H1 (cell line): ENCODE measurements around the gene DCAF8. TPM values are rescaled to one million over a fixed set of nuclear protein-coding genes. Genes with fewer than 3 reads are reported as not detected.

Experiments
- CTCF ChIA-PET: fragments of 300-600 bp; sonication (Branson Sonifier 250); formaldehyde crosslinking; loops from one replicate; lab custom pipeline; 2021; ENCODE audit not compliant: partially characterized antibody; lab: Charles Lee
- POLR2A ChIA-PET: fragments of 300-600 bp; sonication (Branson Sonifier 250); formaldehyde crosslinking; loops from one replicate; lab custom pipeline; 2021; ENCODE audit warnings: inconsistent platforms; ENCODE audit not compliant: partially characterized antibody; lab: Charles Lee
- DNase-seq, 2 experiments: peaks; one replicate each; pipeline versions ENCODE4 v3.0.0 to v3.0.0-alpha.2; 2010 to 2022; ENCODE audit warnings: low spot score in 2 of 2, low read depth in 1 of 2, mixed read lengths in 1 of 2
- FAIRE-seq: peaks from 2 replicates; lab custom pipeline; 2011; peaks lifted over from hg19 to GRCh38; lab: Jason Lieb, UNC
- H2AFZ ChIP-seq: 2 replicates; pipeline ENCODE4 v1.8.1; 2012; ENCODE audit warnings: low read length, inconsistent platforms
- H2AK5ac ChIP-seq: 2 replicates; pipeline ENCODE4 v1.6.1; 2013; ENCODE audit warnings: low read depth, low read length
- H2BK120ac ChIP-seq: replicated peaks from 2 replicates; pipeline ENCODE3; 2013; ENCODE audit warnings: low read depth, low read length, inconsistent platforms
- H2BK12ac ChIP-seq: 2 replicates; pipeline ENCODE4 v1.6.1; 2013; ENCODE audit warnings: low read depth, low read length
- H2BK15ac ChIP-seq: 2 replicates; pipeline ENCODE4 v1.6.1; 2013; ENCODE audit warnings: low read length
- H2BK20ac ChIP-seq: 2 replicates; pipeline ENCODE4 v1.6.1; 2013; ENCODE audit warnings: low read length
- H2BK5ac ChIP-seq: 2 replicates; pipeline ENCODE4 v1.6.1; 2013; ENCODE audit warnings: low read depth, low read length
- H3K14ac ChIP-seq: 2 replicates; pipeline ENCODE4 v1.6.1; 2013; ENCODE audit warnings: inconsistent platforms; ENCODE audit not compliant: insufficient read length
- H3K18ac ChIP-seq: 2 replicates; pipeline ENCODE4 v1.6.1; 2013; ENCODE audit warnings: low read length; ENCODE audit errors: extremely low read depth
- H3K23ac ChIP-seq: 2 replicates; pipeline ENCODE4 v1.6.1; 2013; ENCODE audit warnings: inconsistent platforms; ENCODE audit not compliant: insufficient read length
- H3K23me2 ChIP-seq: 2 replicates; pipeline ENCODE4 v1.6.1; 2013; ENCODE audit warnings: low read depth, low read length
- H3K27ac ChIP-seq: 2 replicates; pipeline ENCODE4 v1.6.1; 2011; ENCODE audit warnings: low read depth, low read length, inconsistent platforms
- H3K27me3 ChIP-seq, 4 experiments: replicated peaks in 1 of 4; 1 replicate in 1 of 4; 2 replicates in 3 of 4; pipeline versions ENCODE4 v1.6.1 to v1.8.1; 2011 to 2013; ENCODE audit warnings: low read length in 3 of 4, mild to moderate bottlenecking in 3 of 4, inconsistent platforms in 2 of 4, mixed read lengths in 2 of 4, moderate library complexity in 1 of 4; ENCODE audit not compliant: control insufficient read depth in 3 of 4, insufficient read depth in 3 of 4; ENCODE audit errors: extremely low read depth in 1 of 4
- H3K36me3 ChIP-seq, 4 experiments: 2 replicates each; pipeline versions ENCODE4 v1.6.1 to v1.8.1; 2011 to 2013; ENCODE audit warnings: mild to moderate bottlenecking in 4 of 4, low read length in 3 of 4, moderate library complexity in 2 of 4, control low read depth in 1 of 4, inconsistent platforms in 1 of 4; ENCODE audit not compliant: insufficient read depth in 4 of 4, control insufficient read depth in 2 of 4
- H3K4ac ChIP-seq: replicated peaks from 2 replicates; pipeline ENCODE3; 2013; ENCODE audit warnings: low read length, low read depth, mixed read lengths, inconsistent platforms; ENCODE audit not compliant: insufficient read length
- H3K4me1 ChIP-seq, 4 experiments: replicated peaks in 1 of 4; 1 replicate in 1 of 4; 2 replicates in 3 of 4; pipeline versions ENCODE4 v1.6.1 to v1.8.1; 2011 to 2013; ENCODE audit warnings: low read length in 3 of 4, inconsistent platforms in 2 of 4, mixed read lengths in 1 of 4; ENCODE audit not compliant: insufficient read depth in 4 of 4, control insufficient read depth in 3 of 4
- H3K4me2 ChIP-seq, 2 experiments: 2 replicates each; pipeline versions ENCODE4 v1.6.1 to v1.8.1; 2011 to 2013; ENCODE audit warnings: low read depth in 2 of 2, low read length in 2 of 2, control low read depth in 1 of 2, inconsistent platforms in 1 of 2, mild to moderate bottlenecking in 1 of 2; ENCODE audit not compliant: insufficient read depth in 1 of 2
- H3K4me3 ChIP-seq, 4 experiments: fragments of 200-600, 300-600 bp in 1 of 4; sonication (generic), shearing (Covaris generic), sonication (Bioruptor Twin) in 1 of 4; 2 replicates each; pipeline versions ENCODE4 v1.5.1 to v1.8.1; 2011 to 2016; ENCODE audit warnings: low read length in 4 of 4, low read depth in 3 of 4, control low read depth in 2 of 4, inconsistent platforms in 2 of 4, mild to moderate bottlenecking in 2 of 4, mixed read lengths in 1 of 4, moderate library complexity in 1 of 4; ENCODE audit not compliant: insufficient read depth in 2 of 4; ENCODE audit errors: extremely low read depth in 1 of 4
- H3K56ac ChIP-seq: replicated peaks from 2 replicates; pipeline ENCODE3; 2013; ENCODE audit warnings: low read depth, mild to moderate bottlenecking, mixed read lengths, low read length, inconsistent platforms; ENCODE audit not compliant: insufficient read length
- H3K79me1 ChIP-seq: 2 replicates; pipeline ENCODE4 v1.6.1; 2013; ENCODE audit warnings: low read depth, low read length, control low read depth
- H3K79me2 ChIP-seq, 2 experiments: 2 replicates each; pipeline versions ENCODE4 v1.6.1 to v1.8.1; 2012 to 2013; ENCODE audit warnings: low read length in 2 of 2, mild to moderate bottlenecking in 2 of 2, inconsistent platforms in 1 of 2; ENCODE audit not compliant: insufficient read depth in 2 of 2, control insufficient read depth in 1 of 2
- H3K9ac ChIP-seq, 4 experiments: replicated peaks in 1 of 4; 1 replicate in 1 of 4; 2 replicates in 3 of 4; pipeline versions ENCODE4 v1.6.1 to v1.8.1; 2011 to 2013; ENCODE audit warnings: low read depth in 3 of 4, low read length in 3 of 4, control low read depth in 2 of 4, mild to moderate bottlenecking in 2 of 4, moderate library complexity in 2 of 4, inconsistent platforms in 1 of 4; ENCODE audit errors: extremely low read depth in 1 of 4
- H3K9me3 ChIP-seq, 2 experiments: 2 replicates each; pipeline versions ENCODE4 v1.6.1 to v1.8.1; 2012 to 2013; ENCODE audit warnings: mild to moderate bottlenecking in 2 of 2, moderate library complexity in 2 of 2, control low read depth in 1 of 2, inconsistent platforms in 1 of 2, low read depth in 1 of 2, low read length in 1 of 2, mixed read lengths in 1 of 2; ENCODE audit not compliant: insufficient read depth in 2 of 2
- H4K20me1 ChIP-seq, 2 experiments: replicated peaks in 1 of 2; 2 replicates each; pipeline versions ENCODE3 to v1.8.1; 2011 to 2013; ENCODE audit warnings: inconsistent platforms in 2 of 2, low read length in 2 of 2, mild to moderate bottlenecking in 1 of 2; ENCODE audit not compliant: insufficient read depth in 2 of 2, control insufficient read depth in 1 of 2
- H4K5ac ChIP-seq: 2 replicates; pipeline ENCODE4 v1.6.1; 2013; ENCODE audit warnings: low read length, low read depth, mixed read lengths, inconsistent platforms; ENCODE audit not compliant: insufficient read length
- H4K8ac ChIP-seq: 2 replicates; pipeline ENCODE4 v1.8.0; 2013; ENCODE audit warnings: mild to moderate bottlenecking, moderate library complexity, low read length, inconsistent platforms; ENCODE audit not compliant: insufficient read depth; ENCODE audit errors: extremely low read depth
- H4K91ac ChIP-seq: replicated peaks from 2 replicates; pipeline ENCODE3; 2013; ENCODE audit warnings: low read length, mixed read lengths, inconsistent platforms; ENCODE audit not compliant: insufficient read length
- GTF2F1 ChIP-seq: IDR thresholded peaks from 2 replicates; pipeline ENCODE4 v1.6.1; 2012; ENCODE audit warnings: low read depth, low read length, improper control_type of control experiment, borderline replicate concordance
- JUND ChIP-seq: IDR thresholded peaks from 2 replicates; pipeline ENCODE4 v1.6.1; 2011; ENCODE audit warnings: mild to moderate bottlenecking, improper control_type of control experiment, low read length
- MAFK ChIP-seq: IDR thresholded peaks from 2 replicates; pipeline ENCODE4 v1.6.1; 2012; ENCODE audit warnings: low read depth, mild to moderate bottlenecking, improper control_type of control experiment, low read length
- POLR2AphosphoS5 ChIP-seq: IDR thresholded peaks from 2 replicates; pipeline ENCODE4 v1.6.1; 2011; ENCODE audit warnings: low read depth, low read length
- POU5F1 ChIP-seq: IDR thresholded peaks from 2 replicates; pipeline ENCODE4 v1.6.1; 2011; ENCODE audit warnings: low read depth, mild to moderate bottlenecking, low read length, moderate library complexity
- RAD21 ChIP-seq, 2 experiments: IDR thresholded peaks in 1 of 2; conservative IDR thresholded peaks in 1 of 2; 2 replicates each; pipeline ENCODE4 v1.6.1; 2011; ENCODE audit warnings: low read depth in 2 of 2, low read length in 2 of 2, improper control_type of control experiment in 1 of 2, inconsistent platforms in 1 of 2, mild to moderate bottlenecking in 1 of 2, moderate library complexity in 1 of 2
- RFX5 ChIP-seq: IDR thresholded peaks from 2 replicates; pipeline ENCODE4 v1.6.1; 2011; ENCODE audit warnings: low read depth, low read length, improper control_type of control experiment, borderline replicate concordance
- SIX5 ChIP-seq: IDR thresholded peaks from 2 replicates; pipeline ENCODE4 v1.6.1; 2011; ENCODE audit warnings: mild to moderate bottlenecking, low read depth, low read length
- SP2 ChIP-seq: IDR thresholded peaks from 2 replicates; pipeline ENCODE4 v1.6.1; 2012; ENCODE audit warnings: mild to moderate bottlenecking, low read length, inconsistent platforms
- WGBS, 2 experiments: shearing (Covaris generic) in 1 of 2; methylation state at CpG; one replicate each; pipeline versions ENCODE4 v1.1.6 to v1.1.7; 2013 to 2015; ENCODE audit warnings: low lambda C conversion rate in 2 of 2, mixed read lengths in 2 of 2, inconsistent platforms in 1 of 2, low coverage in 1 of 2, missing lambda C conversion rate in 1 of 2; ENCODE audit not compliant: insufficient replicate concordance in 2 of 2, insufficient coverage in 1 of 2, insufficient read length in 1 of 2; ENCODE audit errors: extremely low coverage in 1 of 2, missing lambda C conversion rate in 1 of 2; 5-methylcytosine and 5-hydroxymethylcytosine counted together
- polyA plus RNA-seq, 7 experiments: library from polyadenylated mRNA; depleted of rRNA in 3 of 7; stranded (reverse) in 5 of 7; unstranded in 2 of 7; fragments of >200 nt in 5 of 7; fragments of 200-250 nt in 2 of 7; gene quantifications; 1 replicate in 5 of 7; 2 replicates in 1 of 7; 4 replicates in 1 of 7; pipeline versions ENCODE4 v1.2.1 to v1.2.3, GENCODE V29; 2011 to 2013; ENCODE audit warnings: missing spikeins in 2 of 7, mixed read lengths in 2 of 7
- total RNA-seq: library from RNA; stranded (reverse); fragmentation: NEBNext Ultra II Directional; extraction: Animal tissue kit (Norgen Biotek cat#: 25700); gene quantifications from 2 replicates; pipeline ENCODE4 v1.2.1, GENCODE V29; 2021

The DCAF8 gene
- total and polyA plus RNA-seq, 2 of the 8 experiments (the other 6 are each of a cell fraction or from before 2014, with no cell fraction given), result 68.2 to 110 TPM

DNA sequence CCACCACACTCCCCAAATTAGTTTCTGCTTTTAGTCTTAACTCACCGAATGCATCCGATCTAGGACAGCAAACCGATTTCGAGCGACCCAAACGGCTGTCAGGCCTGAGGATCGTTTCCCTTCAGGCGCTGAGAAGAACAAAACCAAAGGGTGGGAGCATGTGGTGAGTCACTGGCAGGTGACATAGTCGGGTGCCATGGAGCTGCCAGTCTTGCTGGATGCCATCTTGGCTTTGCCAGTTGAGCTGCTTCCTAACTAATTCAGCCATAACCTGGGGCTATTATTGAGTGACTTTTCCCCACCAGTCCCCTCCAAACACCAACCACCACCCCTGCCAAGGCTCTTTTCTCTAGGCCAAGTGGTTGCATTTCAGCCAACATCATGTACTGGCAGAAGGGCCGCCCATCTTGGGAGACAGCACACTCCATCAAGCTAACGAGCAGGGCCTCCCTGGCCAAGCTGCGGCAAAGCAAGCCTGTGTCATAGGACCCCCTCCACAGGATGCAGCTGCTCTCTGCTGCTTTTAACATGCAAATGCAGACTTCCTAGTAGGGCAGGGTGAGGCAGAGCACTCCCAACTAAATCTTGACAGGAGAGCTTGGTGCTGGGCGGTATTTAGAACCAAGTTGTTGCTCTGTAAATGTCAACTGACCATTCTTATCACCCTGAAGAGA lies 44.9 kb upstream of the DCAF8 start:
- Histone ChIP-seq H3K14ac (no peak overlapping the region), H3K27ac (no peak overlapping the region), H2BK5ac (no peak overlapping the region; the same call in 1 of the 2 replicates), H3K4me3 (0 out of 8 replicates have a peak overlapping the region, but pooled peaks of 1 of the 4 experiments have one; percentile 12), H2AFZ (no peak overlapping the region), H3K23ac (no peak overlapping the region), H3K4ac (no peak overlapping the region), H2BK20ac (no peak overlapping the region), H4K91ac (no peak overlapping the region), H3K36me3 (peaks cover 20 to 59% (median 47%) of the 10 kb centered on the region in 4 experiments), H3K9me3 (no peaks in the 10 kb centered on the region), H2BK120ac (no peak overlapping the region), H4K8ac (no peak overlapping the region; the same call in 1 of the 2 replicates), H3K56ac (no peak overlapping the region), H2BK15ac (no peak overlapping the region), H2AK5ac (no peak overlapping the region), H3K18ac (no peak overlapping the region), H3K79me1 (no peaks in the 10 kb centered on the region), H3K9ac (no peak overlapping the region), H3K4me2 (peak overlapping the region; percentile 3 to 40), H3K27me3 (no peaks in the 10 kb centered on the region), H2BK12ac (peak overlapping the region; percentile 62; the same call in 1 of the 2 replicates), H4K5ac (no peak overlapping the region), H3K23me2 (no peaks in the 10 kb centered on the region), H4K20me1 (peaks cover 0 to 2% of the 10 kb centered on the region in 2 experiments), H3K79me2 (no peaks in the 10 kb centered on the region), H3K4me1 (peaks cover 4 to 11% (median 8%) of the 10 kb centered on the region in 4 experiments)
- ChIA-PET CTCF (interaction anchor here (0.8 to 2.7 kb wide), 7 partner anchors 12 to 55 kb away, joined by 3 to 23 read pairs (median 4); no protein-coding TSS in a partner anchor), POLR2A (interaction anchor here (0.8 to 3.1 kb wide), 8 partner anchors 15 to 72 kb away, joined by 3 to 13 read pairs (median 3); partner anchors contain the start of genes DCAF8 and PEX19)
- 75% methylated on average over 13 of the region's 13 CpGs; no CpG with 5 or more reads in 1 of the 2 experiments for WGBS, 2 experiments
- peak in 1 of 2 experiments; percentile 56 for DNase-seq
- FAIRE-seq, result peak; percentile 96
- TF ChIP-seq POU5F1, result no peak
- TF ChIP-seq JUND, result peak; percentile 5; the same call in 1 of the 2 replicates
- TF ChIP-seq RFX5, result no peak
- TF ChIP-seq GTF2F1, result no peak
- no peak for TF ChIP-seq POLR2AphosphoS5
- no peak for TF ChIP-seq RAD21 (IDR thresholded peaks at IDR 0.05 in 1 of 2, conservative IDR thresholded peaks at IDR 0.05 in 1 of 2; ENCODE audit: low read depth in 2 of 2, low read length in 2 of 2)
- no peak for TF ChIP-seq SIX5
- TF ChIP-seq MAFK, result no peak
- no peak for TF ChIP-seq SP2
